ENCODE measurements around the gene TRIP12.

GRCh38 chr2:229889023-229889422, 32.8 kb downstream of the TRIP12 start:
- no peak for TF ChIP-seq CTCF (conservative IDR thresholded peaks at IDR 0.05; ENCODE audit: low read length)
- TF ChIP-seq EZH2phosphoT487 (IDR thresholded peaks at IDR 0.05; ENCODE audit: borderline replicate concordance) = no peak

Measured in Loucy (cell line).